ENCODE data around the gene ZNF670. TPM values are rescaled to one million over a fixed set of nuclear protein-coding genes. Genes with fewer than 3 reads are reported as not detected.

The ZNF670 gene
- polyA plus RNA-seq, 1 donor from 2014 or later, result 9.3 TPM

DNA sequence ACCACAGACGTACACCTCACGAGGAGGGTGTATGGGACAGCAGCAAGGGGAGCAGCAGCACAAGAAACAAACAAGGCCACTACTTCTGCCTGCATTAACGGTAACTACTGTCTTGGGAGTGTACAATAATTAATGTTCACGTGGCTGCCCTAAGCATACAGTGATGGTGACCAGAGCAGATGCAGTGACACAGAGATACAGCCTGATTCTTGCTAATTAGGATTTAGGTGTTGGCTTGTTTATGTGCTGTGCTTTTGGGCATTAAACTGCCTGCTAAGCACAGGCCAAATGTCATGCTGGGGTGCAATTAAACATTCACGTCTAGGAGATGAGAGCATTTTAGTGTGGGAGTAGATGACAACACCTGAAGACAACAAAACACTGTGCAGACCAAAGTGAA is 18.3 kb upstream of the ZNF670 start:
- H3K4me2 ChIP-seq (ENCODE audit: low read length), result no peak overlapping the region
- no peaks in the 10 kb centered on the region for H3F3A ChIP-seq (ENCODE audit: insufficient read depth, low read length, poor library complexity, severe bottlenecking)
- H3K9me2 ChIP-seq (ENCODE audit: insufficient read depth, low read length), result no peaks in the 10 kb centered on the region
- peaks cover 29% of the 10 kb centered on the region for H3K79me2 ChIP-seq (replicated peaks; ENCODE audit: insufficient read depth, low read length)
- TF ChIP-seq, protein P1, sequence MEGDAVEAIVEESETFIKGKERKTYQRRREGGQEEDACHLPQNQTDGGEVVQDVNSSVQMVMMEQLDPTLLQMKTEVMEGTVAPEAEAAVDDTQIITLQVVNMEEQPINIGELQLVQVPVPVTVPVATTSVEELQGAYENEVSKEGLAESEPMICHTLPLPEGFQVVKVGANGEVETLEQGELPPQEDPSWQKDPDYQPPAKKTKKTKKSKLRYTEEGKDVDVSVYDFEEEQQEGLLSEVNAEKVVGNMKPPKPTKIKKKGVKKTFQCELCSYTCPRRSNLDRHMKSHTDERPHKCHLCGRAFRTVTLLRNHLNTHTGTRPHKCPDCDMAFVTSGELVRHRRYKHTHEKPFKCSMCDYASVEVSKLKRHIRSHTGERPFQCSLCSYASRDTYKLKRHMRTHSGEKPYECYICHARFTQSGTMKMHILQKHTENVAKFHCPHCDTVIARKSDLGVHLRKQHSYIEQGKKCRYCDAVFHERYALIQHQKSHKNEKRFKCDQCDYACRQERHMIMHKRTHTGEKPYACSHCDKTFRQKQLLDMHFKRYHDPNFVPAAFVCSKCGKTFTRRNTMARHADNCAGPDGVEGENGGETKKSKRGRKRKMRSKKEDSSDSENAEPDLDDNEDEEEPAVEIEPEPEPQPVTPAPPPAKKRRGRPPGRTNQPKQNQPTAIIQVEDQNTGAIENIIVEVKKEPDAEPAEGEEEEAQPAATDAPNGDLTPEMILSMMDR (IDR thresholded peaks at IDR 0.05; ENCODE audit: poor library complexity, severe bottlenecking), result no peak
- TF ChIP-seq SMC3 (conservative IDR thresholded peaks at IDR 0.05; ENCODE audit: poor library complexity) (no peak), RAD21 (conservative IDR thresholded peaks at IDR 0.05) (no peak), EP300 (conservative IDR thresholded peaks at IDR 0.05; ENCODE audit: poor library complexity, severe bottlenecking) (no peak), POLR2AphosphoS5 (IDR thresholded peaks at IDR 0.05) (no peak), EZH2 (IDR thresholded peaks at IDR 0.05; ENCODE audit: borderline replicate concordance, insufficient read depth, low read length, poor library complexity, severe bottlenecking) (no peak), TAF1 (IDR thresholded peaks at IDR 0.05; ENCODE audit: low read depth) (no peak), MXI1 (conservative IDR thresholded peaks at IDR 0.05; ENCODE audit: poor library complexity, severe bottlenecking) (no peak)
- TF ChIP-seq, protein P2, sequence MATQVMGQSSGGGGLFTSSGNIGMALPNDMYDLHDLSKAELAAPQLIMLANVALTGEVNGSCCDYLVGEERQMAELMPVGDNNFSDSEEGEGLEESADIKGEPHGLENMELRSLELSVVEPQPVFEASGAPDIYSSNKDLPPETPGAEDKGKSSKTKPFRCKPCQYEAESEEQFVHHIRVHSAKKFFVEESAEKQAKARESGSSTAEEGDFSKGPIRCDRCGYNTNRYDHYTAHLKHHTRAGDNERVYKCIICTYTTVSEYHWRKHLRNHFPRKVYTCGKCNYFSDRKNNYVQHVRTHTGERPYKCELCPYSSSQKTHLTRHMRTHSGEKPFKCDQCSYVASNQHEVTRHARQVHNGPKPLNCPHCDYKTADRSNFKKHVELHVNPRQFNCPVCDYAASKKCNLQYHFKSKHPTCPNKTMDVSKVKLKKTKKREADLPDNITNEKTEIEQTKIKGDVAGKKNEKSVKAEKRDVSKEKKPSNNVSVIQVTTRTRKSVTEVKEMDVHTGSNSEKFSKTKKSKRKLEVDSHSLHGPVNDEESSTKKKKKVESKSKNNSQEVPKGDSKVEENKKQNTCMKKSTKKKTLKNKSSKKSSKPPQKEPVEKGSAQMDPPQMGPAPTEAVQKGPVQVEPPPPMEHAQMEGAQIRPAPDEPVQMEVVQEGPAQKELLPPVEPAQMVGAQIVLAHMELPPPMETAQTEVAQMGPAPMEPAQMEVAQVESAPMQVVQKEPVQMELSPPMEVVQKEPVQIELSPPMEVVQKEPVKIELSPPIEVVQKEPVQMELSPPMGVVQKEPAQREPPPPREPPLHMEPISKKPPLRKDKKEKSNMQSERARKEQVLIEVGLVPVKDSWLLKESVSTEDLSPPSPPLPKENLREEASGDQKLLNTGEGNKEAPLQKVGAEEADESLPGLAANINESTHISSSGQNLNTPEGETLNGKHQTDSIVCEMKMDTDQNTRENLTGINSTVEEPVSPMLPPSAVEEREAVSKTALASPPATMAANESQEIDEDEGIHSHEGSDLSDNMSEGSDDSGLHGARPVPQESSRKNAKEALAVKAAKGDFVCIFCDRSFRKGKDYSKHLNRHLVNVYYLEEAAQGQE (IDR thresholded peaks at IDR 0.05; ENCODE audit: borderline replicate concordance), result no peak
- H3K9ac ChIP-seq (ENCODE audit: low read length), result no peak overlapping the region
- no peaks in the 10 kb centered on the region for H4K20me1 ChIP-seq (ENCODE audit: insufficient read depth)
- peaks cover 51% of the 10 kb centered on the region for H3K36me3 ChIP-seq (ENCODE audit: insufficient read depth, low read length)
- no peaks in the 10 kb centered on the region for H3K27me3 ChIP-seq (ENCODE audit: insufficient read depth, low read depth, low read length)
- no peak overlapping the region for H3K27ac ChIP-seq (ENCODE audit: low read length)
- H3K4me3 ChIP-seq (ENCODE audit: low read length), result no peak overlapping the region
- H3K9me3 ChIP-seq (ENCODE audit: low read length), result peaks cover 10% of the 10 kb centered on the region
- no peak overlapping the region for H2AFZ ChIP-seq (ENCODE audit: low read depth, low read length)

DNA sequence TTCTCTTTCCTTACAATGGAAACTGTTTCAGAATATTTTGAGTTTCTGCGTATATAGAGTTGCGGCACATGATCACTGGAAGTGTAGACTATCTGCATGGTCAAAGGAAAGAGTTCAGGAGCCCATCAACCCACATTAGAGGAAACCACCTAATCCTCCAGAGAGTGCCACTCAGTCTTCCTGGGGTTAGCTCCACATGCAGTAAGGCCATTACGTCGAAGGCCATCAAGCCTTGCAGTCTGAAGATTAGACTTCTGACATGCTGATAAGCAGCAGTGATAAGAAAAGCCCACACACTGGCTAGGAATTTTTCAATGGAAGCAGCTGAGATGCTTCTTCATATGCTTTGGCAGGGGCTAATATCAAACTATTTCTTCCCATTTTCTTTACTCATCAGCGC is 17.9 kb upstream of the ZNF670 start:
- Histone ChIP-seq H3K9me3 (ENCODE audit: low read length) (peaks cover 10% of the 10 kb centered on the region), H3F3A (ENCODE audit: insufficient read depth, low read length, poor library complexity, severe bottlenecking) (no peaks in the 10 kb centered on the region), H3K4me3 (ENCODE audit: low read length) (no peak overlapping the region), H2AFZ (ENCODE audit: low read depth, low read length) (no peak overlapping the region), H4K20me1 (ENCODE audit: insufficient read depth) (no peaks in the 10 kb centered on the region), H3K27me3 (ENCODE audit: insufficient read depth, low read depth, low read length) (no peaks in the 10 kb centered on the region), H3K36me3 (ENCODE audit: insufficient read depth, low read length) (peaks cover 47% of the 10 kb centered on the region), H3K9ac (ENCODE audit: low read length) (no peak overlapping the region), H3K79me2 (replicated peaks; ENCODE audit: insufficient read depth, low read length) (peaks cover 24% of the 10 kb centered on the region), H3K4me2 (ENCODE audit: low read length) (no peak overlapping the region), H3K27ac (ENCODE audit: low read length) (no peak overlapping the region), H3K9me2 (ENCODE audit: insufficient read depth, low read length) (no peaks in the 10 kb centered on the region)
- TF ChIP-seq, protein P1 (IDR thresholded peaks at IDR 0.05; ENCODE audit: poor library complexity, severe bottlenecking), result no peak
- TF ChIP-seq SMC3 (conservative IDR thresholded peaks at IDR 0.05; ENCODE audit: poor library complexity) (no peak), RAD21 (conservative IDR thresholded peaks at IDR 0.05) (no peak), MXI1 (conservative IDR thresholded peaks at IDR 0.05; ENCODE audit: poor library complexity, severe bottlenecking) (no peak), EZH2 (IDR thresholded peaks at IDR 0.05; ENCODE audit: borderline replicate concordance, insufficient read depth, low read length, poor library complexity, severe bottlenecking) (no peak)
- TF ChIP-seq, protein P2 (IDR thresholded peaks at IDR 0.05; ENCODE audit: borderline replicate concordance), result no peak
